Measurements from ENCODE around the gene LCORL.
A peak's percentile ranks its signal among the peaks of the same experiment; 100 is the strongest.
"Not testable (repeated sequence)": the region's sequence is repeated elsewhere in the genome, so short reads cannot be mapped to it uniquely, and the experiment has no call there.

The LCORL gene

GRCh38 chr4:18021720-18022571 lies at the start of gene LCORL:
TSS of gene LCORL (minus strand) at chr4:18021755. CDS start at chr4:18021751, 4 bp downstream.
- DNase-seq: peak; percentile 98

GRCh38 chr4:18069810-18070209 lies 48.3 kb upstream of the LCORL start:
- no peak for DNase-seq

DNA sequence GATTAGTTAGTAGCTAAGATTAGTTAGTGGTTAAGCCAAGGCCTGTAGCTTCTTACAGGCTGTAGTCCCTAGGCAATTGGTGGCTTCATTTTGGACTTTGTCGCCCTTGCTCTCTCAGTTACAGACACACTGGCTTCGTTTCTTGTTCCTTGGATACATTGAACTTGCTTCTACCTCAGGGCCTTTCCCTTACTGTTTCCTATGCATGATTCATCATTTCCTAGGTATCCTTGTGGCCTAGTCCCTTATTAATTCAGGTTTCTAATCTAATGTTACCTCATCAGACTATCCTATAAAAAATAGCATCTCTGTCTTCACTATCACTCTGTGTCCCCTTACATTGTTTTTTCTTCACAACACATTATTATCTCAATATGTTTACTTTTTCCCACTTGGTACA lies 45.5 kb upstream of the LCORL start:
- DNase-seq: no peak

DNA sequence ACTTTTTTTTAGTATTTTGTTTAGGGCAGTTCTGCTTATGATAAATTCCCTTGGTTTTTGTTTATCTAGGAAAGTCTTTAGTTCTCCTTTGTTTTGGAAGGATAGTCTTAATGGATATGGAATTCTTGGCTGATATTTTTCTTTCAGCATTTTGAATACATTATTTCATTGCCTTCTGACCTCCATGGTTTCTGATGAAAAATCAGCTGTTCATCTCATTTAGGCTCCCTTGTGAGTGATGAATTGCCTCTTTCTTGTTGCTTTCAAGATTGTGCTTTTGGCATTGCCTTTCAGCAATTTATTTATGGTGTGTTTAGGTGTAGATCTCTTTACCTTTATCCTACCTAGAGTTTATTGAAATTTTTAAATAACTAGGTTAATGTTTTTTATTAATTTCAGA lies 41.5 kb upstream of the LCORL start:
- DNase-seq: no peak

DNA sequence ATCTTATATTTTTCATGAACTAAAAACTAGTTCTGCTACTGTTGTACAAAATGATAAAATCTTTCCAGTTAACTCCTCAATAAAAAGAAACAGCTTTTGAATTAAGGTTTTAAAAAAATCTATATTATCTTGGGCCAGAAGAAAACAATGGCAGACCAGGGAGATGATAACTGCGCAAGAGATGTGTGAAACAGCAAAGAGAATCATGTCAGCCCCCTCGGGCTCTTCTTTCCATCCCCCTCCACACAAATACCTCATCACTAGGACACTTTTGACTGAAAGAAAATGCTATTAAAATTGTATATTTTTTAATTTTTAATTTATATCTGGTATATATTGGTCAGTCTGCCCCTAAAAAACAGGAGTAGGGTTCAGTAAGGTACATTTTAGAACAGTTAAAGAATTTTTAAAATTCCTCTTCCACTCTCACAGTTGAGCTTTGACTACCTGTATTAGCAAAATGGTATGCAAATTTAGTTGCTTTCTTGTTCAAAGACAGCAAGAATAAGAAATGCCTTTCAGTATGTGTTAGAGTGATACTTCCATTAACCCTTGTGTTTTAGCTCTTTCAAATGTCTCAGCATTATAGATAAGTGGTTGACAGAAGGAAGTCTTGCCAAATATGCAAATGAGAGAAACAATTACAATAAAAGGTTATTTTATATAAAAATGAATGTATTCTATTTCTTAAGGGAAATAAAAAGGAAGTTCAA lies 36.4 kb upstream of the LCORL start:
- no peak for DNase-seq

DNA sequence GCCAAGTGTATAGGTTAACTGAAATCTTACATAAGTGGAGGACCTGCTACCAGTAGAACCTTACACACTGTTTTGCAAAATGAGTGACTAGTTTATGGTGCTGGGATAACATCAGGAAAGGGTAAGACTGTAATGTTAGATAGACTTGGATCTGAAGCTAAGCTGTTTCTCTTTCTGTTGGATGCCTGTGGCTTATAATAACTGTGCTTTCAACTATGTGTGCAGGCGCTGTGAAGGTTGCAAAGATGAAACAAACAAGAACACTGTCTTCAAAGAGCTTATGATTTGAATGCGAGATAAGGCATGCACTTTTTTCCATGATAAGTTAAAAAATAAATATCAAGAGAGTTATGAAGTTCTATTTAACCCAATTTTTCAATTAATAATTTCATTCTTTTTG lies 34.5 kb upstream of the LCORL start:
- DNase-seq: no peak

GRCh38 chr4:18052158-18052557 lies 30.6 kb upstream of the LCORL start:
- no peak for DNase-seq

DNA sequence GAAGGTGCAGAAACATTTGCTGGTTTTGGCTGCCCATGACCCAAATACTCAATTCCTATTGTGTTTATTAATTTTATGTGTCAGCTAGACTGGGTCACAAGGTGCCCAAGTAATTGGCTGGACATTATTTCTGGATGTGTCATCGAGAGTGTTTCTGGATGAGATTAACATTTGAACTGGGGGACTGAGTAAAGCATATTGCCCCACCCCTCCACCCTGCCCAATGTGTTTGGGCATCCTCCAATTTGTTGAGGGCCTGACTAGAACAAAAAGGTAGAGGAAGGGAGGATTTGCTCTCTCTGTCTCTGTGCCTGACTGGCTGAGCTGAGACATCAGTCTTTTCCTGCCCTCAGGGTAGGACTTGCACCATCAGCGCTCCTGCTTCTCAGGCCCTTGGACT lies 29.7 kb upstream of the LCORL start:
- no peak for DNase-seq

DNA sequence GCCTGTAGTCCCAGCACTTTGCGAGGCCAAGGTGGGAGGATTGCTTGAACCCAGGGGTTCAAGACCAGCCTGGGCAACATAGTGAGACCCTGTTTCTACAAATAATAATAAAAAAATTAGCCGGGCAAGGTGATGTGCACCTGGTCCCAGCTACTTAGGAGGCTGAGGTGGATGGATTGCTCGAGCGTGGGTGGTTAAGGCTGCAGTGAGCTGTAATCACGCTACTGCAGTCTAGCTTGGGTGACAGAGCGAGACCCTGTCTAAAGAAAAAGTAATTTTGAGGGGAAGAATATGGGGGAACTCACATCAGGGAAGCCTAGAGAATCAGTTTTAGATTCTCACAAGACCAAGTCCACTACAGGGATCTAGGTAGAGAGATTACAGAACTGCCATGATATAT lies 28.9 kb upstream of the LCORL start:
- no peak for DNase-seq

DNA sequence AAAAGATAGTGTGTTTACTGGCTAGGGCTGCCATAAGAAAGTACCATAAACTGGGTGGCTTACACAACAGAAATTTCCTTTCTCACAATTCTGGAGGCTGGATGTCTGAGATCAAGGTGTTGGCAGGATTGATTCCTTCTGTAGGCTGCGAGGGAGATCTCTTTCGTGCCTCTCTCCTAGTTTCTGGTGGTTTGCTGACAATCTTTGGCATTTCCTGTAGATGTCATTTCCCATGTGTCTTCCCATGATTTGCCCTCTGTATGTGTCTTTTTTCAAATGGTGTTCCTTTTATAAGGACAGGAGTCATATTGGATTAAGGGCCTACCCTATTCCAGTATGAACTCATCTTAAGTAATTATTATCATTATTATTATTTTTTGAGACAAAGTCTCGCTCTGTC lies 27.9 kb upstream of the LCORL start:
- no peak for DNase-seq

DNA sequence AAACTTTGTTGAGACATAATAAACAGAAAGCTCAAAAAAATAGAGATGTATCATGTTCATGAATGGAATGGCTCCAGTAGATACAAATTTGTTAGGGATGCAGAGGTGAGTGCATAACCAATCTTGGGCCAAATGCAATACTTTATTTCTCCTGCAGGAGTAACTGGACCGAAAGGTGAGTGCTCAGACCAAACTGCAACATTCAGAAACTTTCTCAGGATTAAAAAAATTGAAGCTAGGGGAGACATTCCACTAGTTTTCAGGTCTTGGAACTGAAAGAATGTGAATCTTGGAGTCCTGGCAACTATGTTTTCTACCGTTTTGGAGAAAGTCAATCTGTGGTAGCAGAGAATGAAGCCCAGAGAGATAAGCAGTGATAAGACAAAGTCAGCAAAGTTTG lies 21.2 kb upstream of the LCORL start:
- DNase-seq: no peak

- DNase-seq: no peak
Observed at GRCh38 chr4:18042012-18042411, 20.5 kb upstream of the LCORL start.

DNA sequence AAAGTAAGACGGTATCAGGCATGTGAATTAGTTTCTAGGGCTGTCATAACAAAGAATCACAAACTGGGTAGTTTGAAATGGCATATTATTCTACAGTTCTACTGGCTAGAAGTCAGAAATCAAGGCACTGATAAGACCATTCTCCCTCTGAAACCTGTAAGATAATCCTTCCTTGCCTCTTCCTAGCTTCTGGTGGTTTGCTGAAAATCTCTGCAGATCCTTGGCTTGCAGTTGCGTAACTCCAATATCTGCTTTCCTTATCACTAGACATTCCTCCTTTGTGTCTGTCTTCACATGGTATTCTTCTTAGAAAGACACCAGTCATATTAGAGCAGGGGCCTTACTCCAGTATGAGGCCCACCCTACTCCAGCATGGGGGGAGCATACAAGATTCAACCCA lies 19.6 kb upstream of the LCORL start:
- no peak for DNase-seq

GRCh38 chr4:18039113-18039512 lies 17.6 kb upstream of the LCORL start:
- DNase-seq: no peak

GRCh38 chr4:18036369-18036768 lies 14.8 kb upstream of the LCORL start:
- DNase-seq: not testable (repeated sequence)

DNA sequence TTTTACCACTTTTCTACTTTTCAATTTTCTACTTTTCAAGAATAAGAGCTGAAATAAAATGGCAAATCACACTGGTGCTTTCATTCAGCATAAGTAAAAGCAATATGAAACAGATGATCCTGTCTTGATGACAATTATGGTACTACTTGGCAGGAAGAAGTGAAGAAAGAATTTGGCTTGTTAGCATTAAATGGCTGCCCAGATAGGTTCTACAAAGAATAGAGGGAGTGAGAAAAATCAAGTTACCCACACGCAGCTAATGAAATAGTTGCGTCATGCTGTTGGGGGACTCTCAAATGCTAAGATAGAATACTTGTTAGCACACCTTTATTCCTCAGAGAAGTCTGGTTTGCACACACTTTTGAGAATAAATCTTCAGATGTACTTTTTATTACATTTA lies 12.5 kb upstream of the LCORL start:
- no peak for DNase-seq

DNA sequence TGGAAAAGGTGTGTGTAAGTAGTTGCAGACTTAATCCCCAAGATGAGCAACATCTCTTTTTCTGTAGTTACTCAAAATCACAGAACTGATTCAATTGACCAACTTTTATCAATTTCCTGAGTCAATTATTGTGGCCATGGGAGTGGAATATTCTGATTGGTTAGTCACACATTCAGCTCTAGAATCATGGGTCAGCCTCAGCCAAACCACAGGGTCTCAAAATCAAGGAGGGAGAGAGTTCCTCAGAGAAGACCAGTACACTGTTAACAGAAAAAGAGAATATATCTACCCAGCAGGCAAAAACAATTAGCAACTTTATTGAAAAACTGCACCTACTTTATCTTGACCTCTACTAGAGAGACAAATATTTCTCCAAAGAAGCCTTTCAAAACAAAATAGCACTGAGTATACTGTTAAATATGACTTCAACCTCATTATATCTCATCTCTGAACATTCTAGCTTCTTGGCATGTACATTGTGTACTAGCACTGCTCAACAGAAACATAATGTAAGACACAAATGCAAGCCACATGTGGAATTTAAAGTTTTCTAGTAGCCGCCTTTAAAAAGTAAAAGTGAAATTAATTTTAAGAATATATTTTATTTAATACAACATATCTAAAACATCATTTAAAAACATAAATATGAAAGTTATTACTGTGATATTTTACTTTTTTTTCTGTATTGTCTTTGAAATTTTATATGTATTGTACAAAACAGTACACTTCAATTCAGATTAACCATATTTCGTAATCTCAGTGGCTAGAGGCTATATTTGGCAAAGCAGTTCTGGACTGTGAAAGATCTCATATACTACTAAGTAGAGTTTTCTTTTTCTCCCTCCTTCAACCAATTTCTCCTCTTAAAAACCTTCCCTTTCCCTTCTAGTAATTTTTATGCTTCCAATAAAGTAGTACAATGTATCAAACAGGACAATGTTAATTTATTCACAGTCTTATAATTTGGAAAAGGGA lies 11.8 kb upstream of the LCORL start:
- DNase-seq: peak; percentile 30

DNA sequence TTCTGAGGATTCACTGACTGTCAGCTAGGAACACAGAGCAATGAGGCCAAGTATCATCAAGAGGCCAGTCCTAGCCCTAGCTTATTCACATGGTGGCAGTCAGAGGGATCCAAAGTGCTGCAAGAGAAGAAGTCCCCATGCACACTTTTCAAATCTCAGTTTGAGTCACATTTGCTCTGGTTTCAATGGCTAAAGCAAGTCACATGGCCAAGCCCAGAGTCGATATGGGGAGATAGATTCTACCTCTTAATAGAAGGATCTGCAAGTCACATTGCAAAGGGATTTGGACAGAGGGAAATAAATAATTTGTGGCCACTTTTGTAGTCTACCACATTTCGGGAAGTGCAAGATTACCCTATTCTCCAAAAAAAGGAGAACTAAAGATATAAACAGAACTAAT lies 3.7 kb upstream of the LCORL start:
- DNase-seq: no peak

GRCh38 chr4:18022572-18023050 lies 1.1 kb upstream of the LCORL start:
- peak; percentile 17 for DNase-seq

DNA sequence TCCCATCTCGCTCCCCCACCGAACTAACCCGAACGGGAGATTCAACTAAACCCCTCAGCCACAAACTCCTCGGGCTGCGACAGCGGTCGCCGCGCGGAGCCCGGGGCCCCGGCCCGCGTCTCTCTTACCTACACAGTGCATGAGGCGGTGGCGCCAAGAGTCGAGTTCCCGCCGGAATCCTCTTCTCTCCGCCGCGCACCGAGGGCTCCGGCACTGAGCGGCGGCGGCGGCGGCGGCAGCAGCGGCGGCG lies 160 bp downstream of the LCORL start:
- no peak for DNase-seq

DNA sequence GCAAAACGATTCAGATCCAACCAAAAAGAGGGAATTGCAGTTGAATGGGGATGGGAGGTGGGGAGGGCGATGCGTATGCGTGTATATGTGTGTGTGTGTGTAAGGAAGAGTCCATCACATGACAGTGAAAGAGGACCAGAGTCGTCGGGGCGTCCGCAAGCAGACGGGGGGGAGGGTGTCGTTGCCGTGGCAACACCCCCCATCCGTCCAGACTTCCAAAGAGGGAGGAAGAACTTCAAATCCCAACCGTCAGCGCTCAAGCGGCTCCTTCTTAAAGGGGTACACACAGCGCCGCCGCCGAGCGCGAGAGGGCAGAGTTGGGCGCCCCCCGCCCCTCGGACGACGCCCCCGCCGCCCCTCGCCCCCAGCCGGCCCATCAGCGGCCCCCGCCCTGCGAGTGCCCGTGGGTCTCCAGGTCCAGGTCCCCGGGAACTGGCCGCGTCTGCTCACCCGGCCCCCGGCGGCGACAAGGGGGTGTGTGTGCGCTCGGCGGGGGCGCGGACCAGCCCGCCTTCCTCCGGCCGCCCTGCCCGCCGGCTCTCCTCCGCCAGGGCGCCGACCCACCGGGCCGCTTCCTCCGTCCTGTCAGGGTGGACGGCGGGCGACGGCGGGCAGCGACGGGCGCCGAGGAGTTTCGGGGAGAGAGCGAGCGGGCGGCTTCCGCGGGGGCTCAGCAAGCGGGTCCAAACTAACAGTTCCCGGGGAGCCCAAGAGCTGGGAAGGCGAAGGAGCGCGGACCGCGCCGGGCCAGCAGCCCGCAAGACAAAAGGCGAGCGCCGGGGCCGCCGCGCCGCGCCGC lies 685 bp downstream of the LCORL start:
- peak; percentile 77 for DNase-seq

- peak; percentile 48 for DNase-seq
Observed at GRCh38 chr4:18020145-18020670, 1.3 kb downstream of the LCORL start.

Data from hematopoietic multipotent progenitor cell treated with erythropoietin and hydrocortisone succinate and interleukin-3 and kit ligand, for 6 days (in vitro differentiated cells).